Myometrial cell (primary cell): ENCODE results near the gene MICA. TPM values are rescaled to one million over a fixed set of nuclear protein-coding genes. Genes with fewer than 3 reads are reported as not detected.

ENCODE experiments used
- total RNA-seq: library from RNA; depleted of rRNA; stranded (reverse); fragments of >200 nt; gene quantifications from 2 replicates; pipeline ENCODE4 v1.2.3, GENCODE V29; 2015

Gene MICA
- 104 and 132 TPM in 2 replicates for total RNA-seq

GRCh38 chr6:31403283-31404060 lies at the start of gene MICA:
Gene MICA (plus strand): TSS chr6:31403595. CDS start chr6:31403633, 38 bp downstream.

GRCh38 chr6:31356946-31357466 lies 46.4 kb upstream of the MICA start, which contains the start of gene HLA-B:
Gene HLA-B (minus strand): TSS chr6:31357179. CDS start chr6:31357158, 21 bp downstream.

Other genes starting within 250 kb of the MICA start
- 23.4 and 32.3 TPM in 2 replicates for gene CCHCR1, start 245.8 kb upstream of the MICA start, total RNA-seq
- 30.6 and 34.0 TPM in 2 replicates for gene TCF19, start 245.0 kb upstream of the MICA start, total RNA-seq
- gene POU5F1, start 232.9 kb upstream of the MICA start, total RNA-seq = not detected in 2 replicates
- 479 and 546 TPM in 2 replicates for gene HLA-C, start 131.5 kb upstream of the MICA start, total RNA-seq
- 276 and 296 TPM in 2 replicates for gene HLA-B, start 46.4 kb upstream of the MICA start, total RNA-seq
- gene MICB, start 94.5 kb downstream of the MICA start, total RNA-seq = 25.7 and 26.2 TPM in 2 replicates
- not detected in 2 replicates for gene MCCD1, start 125.4 kb downstream of the MICA start, total RNA-seq
- 564 and 622 TPM in 2 replicates for gene DDX39B, start 138.4 kb downstream of the MICA start, total RNA-seq
- gene ATP6V1G2, start 143.0 kb downstream of the MICA start, total RNA-seq = 0.18 and 0.58 TPM in 2 replicates
- gene NFKBIL1, start 144.0 kb downstream of the MICA start, total RNA-seq = 22.0 and 28.5 TPM in 2 replicates
- gene LTA, start 168.7 kb downstream of the MICA start, total RNA-seq = not detected in 2 replicates
- not detected in 2 replicates for gene TNF, start 172.0 kb downstream of the MICA start, total RNA-seq
- gene LTB, start 178.8 kb downstream of the MICA start, total RNA-seq = not detected in 2 replicates
- gene LST1, start 182.7 kb downstream of the MICA start, total RNA-seq = not detected in 2 replicates
- not detected in 2 replicates for gene NCR3, start 189.4 kb downstream of the MICA start, total RNA-seq
- gene AIF1, start 211.6 kb downstream of the MICA start, total RNA-seq = not detected in 2 replicates
- gene PRRC2A, start 217.1 kb downstream of the MICA start, total RNA-seq = 77.8 and 81.9 TPM in 2 replicates
- gene BAG6, start 249.1 kb downstream of the MICA start, total RNA-seq = 241 and 292 TPM in 2 replicates